HG03175 (cell line): Measurements from ENCODE around the gene PRCC.

Source experiments
- ATAC-seq: cut with Tn5 transposase; IDR thresholded peaks from one replicate; pipeline ENCODE4 v1.9.1; 2021; ENCODE audit warnings: mild to moderate bottlenecking, moderate library complexity; ENCODE audit not compliant: unreplicated experiment

Gene PRCC

GRCh38 chr1:156794506-156795373 lies 27.4 kb downstream of the PRCC start:
- no peak for ATAC-seq

GRCh38 chr1:156795374-156795733 lies 28.0 kb downstream of the PRCC start:
- no peak for ATAC-seq

- ATAC-seq, result no peak
Observed at GRCh38 chr1:156795787-156796186, 28.5 kb downstream of the PRCC start.

- no peak for ATAC-seq
Observed at GRCh38 chr1:156796340-156797097, 29.2 kb downstream of the PRCC start.

- ATAC-seq, result no peak
Observed at GRCh38 chr1:156797212-156797871, 30.0 kb downstream of the PRCC start.

GRCh38 chr1:156801409-156802121 lies 34.2 kb downstream of the PRCC start:
- ATAC-seq, result no peak

- ATAC-seq, result no peak
Observed at GRCh38 chr1:156802421-156802935, 35.1 kb downstream of the PRCC start.

GRCh38 chr1:156803086-156803851 lies 35.9 kb downstream of the PRCC start:
- no peak for ATAC-seq

GRCh38 chr1:156804026-156804425 lies 36.7 kb downstream of the PRCC start:
- no peak for ATAC-seq

GRCh38 chr1:156804572-156805243 lies 37.4 kb downstream of the PRCC start:
- no peak for ATAC-seq

GRCh38 chr1:156805766-156806511 lies 38.6 kb downstream of the PRCC start:
- no peak for ATAC-seq

- no peak for ATAC-seq
Observed at GRCh38 chr1:156806512-156807440, 39.4 kb downstream of the PRCC start.

- ATAC-seq, result no peak
Observed at GRCh38 chr1:156807627-156808026, 40.3 kb downstream of the PRCC start.

- no peak for ATAC-seq
Observed at GRCh38 chr1:156808186-156809030, 41.1 kb downstream of the PRCC start.

GRCh38 chr1:156809281-156809680 lies 41.9 kb downstream of the PRCC start:
- no peak for ATAC-seq

- ATAC-seq, result no peak
Observed at GRCh38 chr1:156809711-156810366, 42.5 kb downstream of the PRCC start.
